GM11168 (cell line): ENCODE data around the gene POU6F2.

Experiments
- in situ Hi-C: fragments of 300-500 bp; cut with MboI; formaldehyde crosslinking; loops from one replicate; pipeline ENCODE4 v1.12.0; 2022; ENCODE audit warnings: low sequenced_read_pairs; ENCODE audit not compliant: unreplicated experiment

The POU6F2 gene

GRCh38 chr7:39051707-39052106, 74.0 kb downstream of the POU6F2 start:
- in situ Hi-C loops = no loop called here

GRCh38 chr7:39054731-39055130, 77.0 kb downstream of the POU6F2 start:
- in situ Hi-C loops = no loop called here

- in situ Hi-C loops = no loop called here
Observed at GRCh38 chr7:39056153-39056552, 78.4 kb downstream of the POU6F2 start.

- in situ Hi-C loops = no loop called here
Observed at GRCh38 chr7:39062811-39063210, 85.1 kb downstream of the POU6F2 start.

GRCh38 chr7:39069031-39069430, 91.3 kb downstream of the POU6F2 start:
- in situ Hi-C loops = no loop called here

GRCh38 chr7:39069896-39070881, 92.5 kb downstream of the POU6F2 start:
- in situ Hi-C loops = no loop called here

- in situ Hi-C loops = no loop called here
Observed at GRCh38 chr7:39071116-39071515, 93.4 kb downstream of the POU6F2 start.

GRCh38 chr7:39073432-39073831, 95.7 kb downstream of the POU6F2 start:
- in situ Hi-C loops = no loop called here

- in situ Hi-C loops = no loop called here
Observed at GRCh38 chr7:39075210-39075609, 97.5 kb downstream of the POU6F2 start.

- in situ Hi-C loops = no loop called here
Observed at GRCh38 chr7:39083781-39084180, 106.1 kb downstream of the POU6F2 start.

- in situ Hi-C loops = no loop called here
Observed at GRCh38 chr7:39084349-39084748, 106.6 kb downstream of the POU6F2 start.

GRCh38 chr7:39085189-39085588, 107.5 kb downstream of the POU6F2 start:
- in situ Hi-C loops = no loop called here

GRCh38 chr7:39085590-39086049, 107.9 kb downstream of the POU6F2 start:
- in situ Hi-C loops = no loop called here

- in situ Hi-C loops = no loop called here
Observed at GRCh38 chr7:39086638-39087360, 109.1 kb downstream of the POU6F2 start.

- in situ Hi-C loops = no loop called here
Observed at GRCh38 chr7:39088730-39089593, 111.3 kb downstream of the POU6F2 start.

GRCh38 chr7:39091145-39091544, 113.4 kb downstream of the POU6F2 start:
- in situ Hi-C loops = no loop called here

GRCh38 chr7:39091774-39092173, 114.1 kb downstream of the POU6F2 start:
- in situ Hi-C loops = no loop called here

GRCh38 chr7:39094731-39095130, 117.0 kb downstream of the POU6F2 start:
- in situ Hi-C loops = no loop called here

GRCh38 chr7:39095875-39096619, 118.3 kb downstream of the POU6F2 start:
- in situ Hi-C loops = no loop called here

GRCh38 chr7:39098506-39098905, 120.8 kb downstream of the POU6F2 start:
- in situ Hi-C loops = no loop called here
